OCI-LY1 (cell line): ENCODE data around the gene TTC33.

ENCODE experiments used
- H2AFZ ChIP-seq: fragments of 200-600 bp; sonication (generic), shearing (Covaris generic); 2 replicates; pipeline ENCODE4 v1.6.0; 2014; ENCODE audit warnings: antibody characterized with exemption, mild to moderate bottlenecking, low read length
- H3F3A ChIP-seq: fragments of 200-600 bp; sonication (generic), shearing (Covaris generic); 2 replicates; pipeline ENCODE4 v1.6.0; 2014; ENCODE audit warnings: mild to moderate bottlenecking, antibody characterized with exemption, low read length, moderate library complexity; ENCODE audit not compliant: insufficient read depth
- H3K27ac ChIP-seq: fragments of 200-600 bp; sonication (generic); 2 replicates; pipeline ENCODE4 v1.5.1; 2014; ENCODE audit warnings: low read length, mixed run types, mild to moderate bottlenecking, low read depth; ENCODE audit not compliant: poor library complexity, severe bottlenecking
- H3K27me3 ChIP-seq: fragments of 200-600 bp; sonication (generic); 2 replicates; pipeline ENCODE4 v1.6.0; 2014; ENCODE audit warnings: antibody characterized with exemption, mild to moderate bottlenecking, low read length, moderate library complexity; ENCODE audit not compliant: insufficient read depth
- H3K36me3 ChIP-seq: fragments of 200-600 bp; sonication (generic); 2 replicates; pipeline ENCODE4 v1.6.1; 2014; ENCODE audit warnings: mild to moderate bottlenecking, antibody characterized with exemption, low read length, moderate library complexity, mixed read lengths; ENCODE audit not compliant: insufficient read depth
- H3K4me1 ChIP-seq: fragments of 200-600 bp; sonication (generic); 2 replicates; pipeline ENCODE4 v1.5.1; 2014; ENCODE audit warnings: mild to moderate bottlenecking, low read length, moderate library complexity; ENCODE audit not compliant: insufficient read depth, severe bottlenecking
- H3K4me2 ChIP-seq: fragments of 200-600 bp; sonication (generic), shearing (Covaris generic); 2 replicates; pipeline ENCODE4 v1.6.1; 2014; ENCODE audit warnings: low read length
- H3K4me3 ChIP-seq: fragments of 200-600 bp; sonication (generic); 2 replicates; pipeline ENCODE4 v1.5.1; 2014; ENCODE audit warnings: low read length, low read depth, mild to moderate bottlenecking, mixed read lengths; ENCODE audit not compliant: poor library complexity, severe bottlenecking
- H3K79me2 ChIP-seq: fragments of 200-600 bp; shearing (Covaris generic); 2 replicates; pipeline ENCODE4 v1.6.1; 2016; ENCODE audit warnings: mixed run types, low read length, mixed read lengths; ENCODE audit not compliant: insufficient read depth
- H3K9ac ChIP-seq: fragments of 200-600 bp; sonication (generic), shearing (Covaris generic); 2 replicates; pipeline ENCODE4 v1.6.1; 2014; ENCODE audit warnings: mild to moderate bottlenecking, low read length, mixed read lengths
- H3K9me2 ChIP-seq: fragments of 200-600 bp; sonication (generic), shearing (Covaris generic); 2 replicates; pipeline ENCODE4 v1.6.1; 2014; ENCODE audit warnings: low read depth, mild to moderate bottlenecking, low read length, mixed read lengths
- H3K9me3 ChIP-seq: fragments of 200-600 bp; shearing (Covaris generic); 2 replicates; pipeline ENCODE4 v1.6.1; 2014; ENCODE audit warnings: low read length, mixed read lengths
- H4K20me1 ChIP-seq: fragments of 200-600 bp; sonication (generic), shearing (Covaris generic); 2 replicates; pipeline ENCODE4 v1.6.0; 2016; ENCODE audit warnings: mild to moderate bottlenecking, low read length; ENCODE audit not compliant: insufficient read depth
- CTCF ChIP-seq: fragments of 200-600 bp; sonication (generic), shearing (Covaris generic); IDR thresholded peaks from 2 replicates; pipeline ENCODE4 v1.5.1; 2017; ENCODE audit warnings: mild to moderate bottlenecking, antibody characterized with exemption, low read length, moderate library complexity, mixed read lengths
- EZH2 ChIP-seq: fragments of 200-600 bp; sonication (generic), shearing (Covaris generic); IDR thresholded peaks from 2 replicates; pipeline ENCODE4 v1.8.0; 2017; ENCODE audit warnings: borderline replicate concordance, mixed run types, mild to moderate bottlenecking, antibody characterized with exemption, low read length, moderate library complexity, mixed read lengths

The TTC33 gene

GRCh38 chr5:40485021-40485998, 270.5 kb downstream of the TTC33 start:
- TF ChIP-seq CTCF (no peak), EZH2 (no peak)
- Histone ChIP-seq H3K9me2 (no peaks in the 10 kb centered on the region), H3K27me3 (no peaks in the 10 kb centered on the region), H3K4me3 (peak overlapping the region; percentile 34), H4K20me1 (no peaks in the 10 kb centered on the region), H3K9ac (peak overlapping the region; percentile 48), H3F3A (no peaks in the 10 kb centered on the region), H3K27ac (peak overlapping the region; percentile 91), H3K9me3 (no peaks in the 10 kb centered on the region), H3K4me1 (peaks cover 70% of the 10 kb centered on the region), H3K79me2 (no peaks in the 10 kb centered on the region), H3K36me3 (no peaks in the 10 kb centered on the region), H2AFZ (no peak overlapping the region), H3K4me2 (peak overlapping the region; percentile 63)

- H3K27me3 ChIP-seq = no peaks in the 10 kb centered on the region
- H3K9ac ChIP-seq = peak overlapping the region; percentile 48
- H3K27ac ChIP-seq = peak overlapping the region; percentile 91
- TF ChIP-seq EZH2 (no peak), CTCF (no peak)
- peak overlapping the region; percentile 18; the same call in 1 of the 2 replicates for H2AFZ ChIP-seq
- peaks cover 63% of the 10 kb centered on the region for H3K4me1 ChIP-seq
- H3F3A ChIP-seq = no peaks in the 10 kb centered on the region
- H3K9me2 ChIP-seq = no peaks in the 10 kb centered on the region
- no peaks in the 10 kb centered on the region for H3K36me3 ChIP-seq
- H3K4me3 ChIP-seq = no peak overlapping the region
- no peaks in the 10 kb centered on the region for H4K20me1 ChIP-seq
- peak overlapping the region; percentile 63 for H3K4me2 ChIP-seq
- no peaks in the 10 kb centered on the region for H3K79me2 ChIP-seq
- no peaks in the 10 kb centered on the region for H3K9me3 ChIP-seq
Measured at GRCh38 chr5:40484495-40484894, 271.3 kb downstream of the TTC33 start.

- peak overlapping the region; percentile 24 for H3K27ac ChIP-seq
- H3K9ac ChIP-seq = no peak overlapping the region
- no peaks in the 10 kb centered on the region for H3F3A ChIP-seq
- H3K27me3 ChIP-seq = no peaks in the 10 kb centered on the region
- H3K36me3 ChIP-seq = no peaks in the 10 kb centered on the region
- no peak overlapping the region for H2AFZ ChIP-seq
- no peaks in the 10 kb centered on the region for H3K9me2 ChIP-seq
- H3K79me2 ChIP-seq = no peaks in the 10 kb centered on the region
- no peak overlapping the region for H3K4me3 ChIP-seq
- H3K4me1 ChIP-seq = peaks cover 57% of the 10 kb centered on the region
- no peak for TF ChIP-seq CTCF
- no peak for TF ChIP-seq EZH2
- H3K4me2 ChIP-seq = no peak overlapping the region
- H3K9me3 ChIP-seq = no peaks in the 10 kb centered on the region
- no peaks in the 10 kb centered on the region for H4K20me1 ChIP-seq
Measured at GRCh38 chr5:40483316-40483715, 272.4 kb downstream of the TTC33 start.
